ENCODE results near the gene SUPT6H.
"Not testable (repeated sequence)": the region's sequence is repeated elsewhere in the genome, so short reads cannot be mapped to it uniquely, and the experiment has no call there.

- not testable (repeated sequence) for TF ChIP-seq CTCF, POLR2A (IDR thresholded peaks at IDR 0.05)
Observed at GRCh38 chr17:28735913-28736769, 74.1 kb downstream of the SUPT6H start.
